GM12872 (cell line): ENCODE data around the gene COL26A1.
A peak's percentile ranks its signal among the peaks of the same experiment; 100 is the strongest.

ENCODE experiments used
- CTCF ChIP-seq: IDR thresholded peaks from 3 replicates; pipeline ENCODE4 v1.5.1; 2011; ENCODE audit warnings: low read depth, mild to moderate bottlenecking, low read length, moderate library complexity; ENCODE audit not compliant: insufficient read depth

COL26A1 gene

GRCh38 chr7:101410743-101411507 is 48.2 kb downstream of the COL26A1 start:
- TF ChIP-seq CTCF = peak; percentile 81

GRCh38 chr7:101411508-101411874 is 48.8 kb downstream of the COL26A1 start:
- no peak for TF ChIP-seq CTCF

- TF ChIP-seq CTCF = no peak
These were observed 50.3 kb downstream of the COL26A1 start for GRCh38 chr7:101412976-101413375.

- no peak for TF ChIP-seq CTCF
These were observed 56.0 kb downstream of the COL26A1 start for GRCh38 chr7:101418694-101419093.

- no peak for TF ChIP-seq CTCF
These were observed 57.2 kb downstream of the COL26A1 start for GRCh38 chr7:101419831-101420230.

GRCh38 chr7:101420436-101420835 is 57.8 kb downstream of the COL26A1 start:
- no peak for TF ChIP-seq CTCF

GRCh38 chr7:101422356-101423195 is 59.9 kb downstream of the COL26A1 start:
- no peak for TF ChIP-seq CTCF
